ENCODE measurements around the gene ASH1L.
"Not testable (repeated sequence)": the region's sequence is repeated elsewhere in the genome, so short reads cannot be mapped to it uniquely, and the experiment has no call there.

ASH1L gene

DNA sequence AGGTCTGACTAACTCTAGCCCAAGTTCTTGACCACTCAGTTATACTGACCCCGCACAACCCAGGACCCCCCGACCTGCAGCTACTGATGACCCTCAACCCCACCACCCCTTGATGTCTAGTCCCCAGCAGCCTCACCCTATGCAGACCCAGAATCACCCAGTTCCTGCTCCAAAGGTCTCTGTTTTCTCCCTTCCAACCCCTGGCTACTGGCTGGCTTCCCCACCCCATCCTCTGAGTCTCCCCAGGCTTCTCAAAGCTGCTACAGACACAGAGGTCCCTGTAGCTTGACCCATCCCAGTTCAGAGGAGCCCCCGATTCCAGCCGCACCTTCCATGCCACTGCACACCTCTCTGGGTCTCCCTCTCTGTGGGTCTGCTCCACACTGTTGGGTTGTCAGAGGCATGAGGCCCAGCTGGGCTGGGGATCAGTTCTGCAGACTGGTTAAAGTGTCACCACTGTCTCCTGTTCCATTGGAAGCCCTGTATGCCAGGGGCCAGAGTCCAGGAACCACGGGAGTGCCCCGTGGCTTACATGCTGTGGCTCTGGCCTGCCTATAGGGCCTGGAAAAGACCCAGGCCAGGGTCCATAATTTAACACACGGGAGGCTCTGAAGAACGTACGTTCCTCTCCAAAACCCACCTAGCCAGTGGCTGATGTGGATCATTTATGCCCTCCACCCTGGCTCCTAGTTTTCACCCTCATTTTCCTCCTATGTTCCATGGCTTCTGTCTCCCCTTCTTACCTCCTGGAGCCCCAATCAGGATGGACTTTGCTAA lies 261.9 kb downstream of the ASH1L start:
- DNase-seq, result no peak

DNA sequence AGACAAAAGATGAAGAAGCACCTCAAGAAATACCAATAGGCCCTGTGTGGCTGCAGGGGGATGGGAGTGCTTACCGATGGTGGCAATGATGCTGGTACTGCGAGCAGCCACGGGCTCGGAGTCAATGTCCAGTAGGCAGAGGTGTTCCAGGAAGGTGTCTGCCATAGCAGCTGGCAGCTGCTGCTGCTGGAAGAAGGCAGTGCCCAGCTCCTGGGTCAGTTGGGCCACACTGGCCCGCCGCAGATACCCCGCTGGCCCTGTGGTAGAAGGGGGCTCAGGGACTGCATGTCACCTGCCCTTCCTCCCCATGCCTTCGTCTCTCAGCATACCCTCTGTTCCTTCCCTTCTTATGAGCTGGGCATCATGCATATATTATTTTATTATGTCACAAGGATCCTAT lies 262.6 kb downstream of the ASH1L start:
- DNase-seq, result no peak

- no peak for DNase-seq
These were observed 265.2 kb downstream of the ASH1L start for GRCh38 chr1:155297384-155297783.

DNA sequence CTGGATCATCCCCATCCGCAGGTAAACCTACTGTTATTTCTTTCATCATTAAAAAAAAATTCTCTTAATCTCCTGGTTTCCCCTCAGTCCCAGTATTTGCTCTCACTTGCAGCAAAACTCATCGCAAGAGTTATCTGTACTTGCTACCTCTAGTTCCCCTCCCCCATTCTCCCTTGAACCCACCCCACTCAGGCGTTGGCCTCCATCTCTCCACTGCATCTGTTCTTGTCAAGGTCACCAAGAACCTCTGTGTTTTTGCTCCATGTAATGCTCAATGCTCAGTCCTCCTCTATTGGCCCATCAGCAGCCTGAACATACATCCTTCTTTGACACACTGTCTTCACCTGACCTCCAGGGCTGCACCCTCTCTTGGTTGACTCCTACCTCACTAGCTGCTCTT lies 265.9 kb downstream of the ASH1L start:
- no peak for DNase-seq

DNA sequence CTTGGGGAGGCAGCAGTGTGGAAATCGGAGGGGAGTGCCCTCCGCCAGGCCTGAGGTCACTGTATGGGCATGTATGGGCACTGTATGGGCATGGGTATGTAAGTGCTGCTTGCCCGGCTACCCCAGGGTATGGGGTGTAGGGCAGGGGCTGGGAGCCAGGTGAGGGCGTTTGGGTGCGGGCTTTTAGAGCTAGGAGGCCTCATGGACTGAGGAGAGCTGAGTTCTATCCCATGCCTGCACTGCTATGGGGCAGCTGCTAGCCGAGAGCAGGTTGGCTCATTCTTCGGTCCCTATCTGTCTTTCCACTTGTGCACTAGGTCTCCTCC lies 266.7 kb downstream of the ASH1L start:
- DNase-seq, result no peak

DNA sequence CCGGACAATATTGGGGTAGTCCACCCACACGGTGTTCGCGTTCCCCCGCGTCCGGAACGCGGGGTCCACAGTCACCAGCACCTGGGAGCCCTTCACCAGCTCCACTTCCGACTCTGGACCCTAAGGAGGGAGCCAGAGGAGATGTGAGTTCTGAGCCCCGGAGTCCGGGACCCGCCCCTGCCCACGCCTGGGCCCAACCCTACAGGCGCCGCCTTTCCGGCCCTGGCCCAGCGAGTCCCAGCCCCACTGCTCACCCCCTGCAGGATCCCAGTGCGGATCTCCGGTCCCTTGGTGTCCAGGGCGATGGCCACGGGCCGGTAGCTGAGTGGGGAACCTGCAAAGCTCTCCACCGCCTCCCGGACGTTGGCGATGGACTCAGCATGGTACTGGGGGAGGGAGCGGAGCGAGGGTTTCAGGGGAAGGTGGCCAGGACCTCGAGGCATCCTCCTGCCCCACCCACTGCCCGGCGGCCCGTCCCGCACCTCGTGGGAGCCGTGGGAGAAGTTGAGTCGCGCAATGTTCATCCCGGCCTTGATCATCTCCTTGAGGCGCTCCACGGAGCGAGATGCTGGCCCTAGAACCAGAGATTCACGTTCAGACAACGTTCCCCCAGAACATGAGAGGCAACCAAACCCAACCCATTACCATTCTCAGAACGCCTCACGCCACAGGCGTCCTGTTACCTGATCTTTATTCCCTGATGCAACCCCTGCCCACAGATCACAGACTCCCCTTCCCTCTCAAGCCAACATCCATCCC lies 267.2 kb downstream of the ASH1L start:
- no peak for DNase-seq

GRCh38 chr1:155294520-155295182 lies 268.0 kb downstream of the ASH1L start:
- no peak for DNase-seq

- no peak for DNase-seq
These were observed 269.4 kb downstream of the ASH1L start for GRCh38 chr1:155293086-155293749.

- DNase-seq, result not testable (repeated sequence)
These were observed 271.6 kb downstream of the ASH1L start for GRCh38 chr1:155291006-155291405.

DNA sequence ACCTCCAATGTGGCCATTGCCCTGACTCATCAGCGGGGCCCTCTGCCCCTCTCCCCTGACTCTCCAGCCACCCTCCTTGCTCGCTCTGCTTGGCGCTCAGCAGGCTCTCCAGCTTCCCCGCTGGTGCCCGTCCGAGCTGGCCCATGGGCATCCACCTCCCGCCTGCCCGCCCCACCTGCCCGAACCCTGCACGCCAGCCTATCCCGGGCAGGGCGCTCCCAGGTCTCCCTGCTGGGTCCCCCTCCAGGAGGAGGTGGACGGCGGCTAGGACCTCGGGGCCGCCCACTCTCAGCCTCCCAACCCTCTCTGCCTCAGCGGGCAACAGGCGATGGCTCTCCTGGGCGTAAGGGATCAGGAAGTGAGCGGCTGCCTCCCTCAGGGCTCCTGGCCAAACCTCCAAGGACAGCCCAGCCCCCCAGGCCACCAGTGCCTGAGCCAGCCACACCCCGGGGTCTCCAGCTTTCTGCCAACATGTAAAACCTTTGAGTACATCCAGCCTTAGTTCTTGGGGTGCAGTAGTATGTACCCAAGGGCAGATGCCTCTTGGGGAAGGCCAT lies 274.5 kb downstream of the ASH1L start:
- no peak for DNase-seq

- DNase-seq, result no peak
These were observed 276.1 kb downstream of the ASH1L start for GRCh38 chr1:155286544-155286943.

GRCh38 chr1:155285631-155286044 lies 277.0 kb downstream of the ASH1L start:
- DNase-seq, result no peak
